GM12872 (cell line): ENCODE measurements around the gene TANK.

Source experiments
- TF ChIP-seq, protein P1 (sequence below): IDR thresholded peaks from 3 replicates; pipeline ENCODE4 v1.5.1; 2011; ENCODE audit warnings: low read depth, mild to moderate bottlenecking, low read length, moderate library complexity; ENCODE audit not compliant: insufficient read depth

TANK gene

DNA sequence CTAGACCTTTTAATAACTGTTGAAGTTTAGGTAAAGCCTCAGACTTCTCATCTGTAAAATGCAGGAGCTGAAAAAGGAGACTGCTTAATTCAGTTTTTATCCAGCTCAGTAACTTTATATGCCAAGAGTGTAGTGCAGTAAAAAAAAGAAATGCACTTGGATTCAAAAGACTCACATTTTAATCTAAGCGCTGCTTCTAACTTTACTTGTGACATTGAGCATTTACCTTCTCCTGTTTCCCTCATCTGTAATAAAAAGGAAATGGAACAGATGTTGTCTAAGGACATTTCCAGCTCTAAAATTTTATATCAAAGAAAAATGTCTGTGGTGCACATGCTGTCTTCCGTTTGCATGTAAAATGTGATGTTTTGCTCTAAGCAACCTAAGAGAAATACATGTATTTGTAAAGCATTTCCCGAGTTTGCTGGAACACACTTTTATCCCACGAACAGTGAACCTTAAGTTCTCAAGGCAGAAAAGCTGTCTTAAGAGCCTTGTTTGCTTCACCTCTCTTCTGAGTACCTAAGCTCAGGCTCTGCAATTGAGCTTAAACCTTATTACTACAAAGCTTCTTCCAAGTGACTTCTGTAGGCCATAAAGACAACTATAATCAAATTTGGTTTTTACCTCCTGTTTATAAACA is 24.2 kb upstream of the TANK start:
- TF ChIP-seq, protein P1, sequence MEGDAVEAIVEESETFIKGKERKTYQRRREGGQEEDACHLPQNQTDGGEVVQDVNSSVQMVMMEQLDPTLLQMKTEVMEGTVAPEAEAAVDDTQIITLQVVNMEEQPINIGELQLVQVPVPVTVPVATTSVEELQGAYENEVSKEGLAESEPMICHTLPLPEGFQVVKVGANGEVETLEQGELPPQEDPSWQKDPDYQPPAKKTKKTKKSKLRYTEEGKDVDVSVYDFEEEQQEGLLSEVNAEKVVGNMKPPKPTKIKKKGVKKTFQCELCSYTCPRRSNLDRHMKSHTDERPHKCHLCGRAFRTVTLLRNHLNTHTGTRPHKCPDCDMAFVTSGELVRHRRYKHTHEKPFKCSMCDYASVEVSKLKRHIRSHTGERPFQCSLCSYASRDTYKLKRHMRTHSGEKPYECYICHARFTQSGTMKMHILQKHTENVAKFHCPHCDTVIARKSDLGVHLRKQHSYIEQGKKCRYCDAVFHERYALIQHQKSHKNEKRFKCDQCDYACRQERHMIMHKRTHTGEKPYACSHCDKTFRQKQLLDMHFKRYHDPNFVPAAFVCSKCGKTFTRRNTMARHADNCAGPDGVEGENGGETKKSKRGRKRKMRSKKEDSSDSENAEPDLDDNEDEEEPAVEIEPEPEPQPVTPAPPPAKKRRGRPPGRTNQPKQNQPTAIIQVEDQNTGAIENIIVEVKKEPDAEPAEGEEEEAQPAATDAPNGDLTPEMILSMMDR, result no peak

DNA sequence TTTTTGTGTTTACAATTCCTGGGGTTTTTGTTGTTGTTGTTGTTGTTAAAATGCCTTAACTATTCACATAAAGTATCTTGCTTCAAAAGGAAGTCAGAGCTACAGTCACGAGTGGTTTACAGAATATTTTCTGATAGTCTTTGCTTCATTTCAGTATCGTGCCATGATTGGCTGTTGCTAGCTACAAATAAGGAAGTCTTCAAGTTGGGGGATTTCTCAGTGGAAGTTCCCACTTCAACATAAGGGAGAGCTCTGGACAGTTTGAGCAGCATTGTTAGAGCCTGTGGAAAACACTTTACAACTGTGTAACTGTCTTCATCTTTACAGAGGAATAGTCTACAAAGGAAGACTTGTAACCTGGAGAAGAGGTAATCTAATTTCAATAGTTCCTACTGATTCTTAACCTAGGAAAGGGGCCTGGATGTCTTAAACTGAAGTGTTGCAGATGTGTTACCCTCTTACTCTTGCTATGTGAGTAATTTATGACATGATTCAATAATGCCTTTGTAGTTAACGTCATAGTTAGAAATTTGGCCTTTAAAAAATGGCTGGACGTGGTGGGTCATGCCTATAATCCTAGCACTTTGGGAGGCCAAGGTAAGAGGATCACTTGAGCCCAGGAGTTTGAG is 23.4 kb upstream of the TANK start:
- TF ChIP-seq, protein P1, result no peak

DNA sequence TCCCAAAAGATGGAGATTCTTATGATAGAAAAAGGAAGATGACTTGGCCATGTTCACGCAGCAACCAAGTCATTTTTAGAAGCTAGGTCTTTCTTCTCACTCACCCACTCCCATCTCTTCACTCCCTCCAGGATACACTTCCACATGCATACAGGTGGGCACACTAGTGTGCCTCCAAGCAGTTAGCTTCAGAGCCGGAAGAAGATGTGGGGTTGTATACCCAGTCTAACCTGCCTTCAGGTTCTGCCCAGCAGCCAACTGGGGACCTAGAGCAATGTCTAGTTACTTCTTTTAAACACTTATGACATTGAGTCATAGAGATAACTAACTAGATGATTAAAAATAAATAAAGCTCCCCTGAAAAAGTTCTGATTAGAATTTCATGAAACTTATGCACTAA is 21.8 kb upstream of the TANK start:
- TF ChIP-seq, protein P1, result no peak

DNA sequence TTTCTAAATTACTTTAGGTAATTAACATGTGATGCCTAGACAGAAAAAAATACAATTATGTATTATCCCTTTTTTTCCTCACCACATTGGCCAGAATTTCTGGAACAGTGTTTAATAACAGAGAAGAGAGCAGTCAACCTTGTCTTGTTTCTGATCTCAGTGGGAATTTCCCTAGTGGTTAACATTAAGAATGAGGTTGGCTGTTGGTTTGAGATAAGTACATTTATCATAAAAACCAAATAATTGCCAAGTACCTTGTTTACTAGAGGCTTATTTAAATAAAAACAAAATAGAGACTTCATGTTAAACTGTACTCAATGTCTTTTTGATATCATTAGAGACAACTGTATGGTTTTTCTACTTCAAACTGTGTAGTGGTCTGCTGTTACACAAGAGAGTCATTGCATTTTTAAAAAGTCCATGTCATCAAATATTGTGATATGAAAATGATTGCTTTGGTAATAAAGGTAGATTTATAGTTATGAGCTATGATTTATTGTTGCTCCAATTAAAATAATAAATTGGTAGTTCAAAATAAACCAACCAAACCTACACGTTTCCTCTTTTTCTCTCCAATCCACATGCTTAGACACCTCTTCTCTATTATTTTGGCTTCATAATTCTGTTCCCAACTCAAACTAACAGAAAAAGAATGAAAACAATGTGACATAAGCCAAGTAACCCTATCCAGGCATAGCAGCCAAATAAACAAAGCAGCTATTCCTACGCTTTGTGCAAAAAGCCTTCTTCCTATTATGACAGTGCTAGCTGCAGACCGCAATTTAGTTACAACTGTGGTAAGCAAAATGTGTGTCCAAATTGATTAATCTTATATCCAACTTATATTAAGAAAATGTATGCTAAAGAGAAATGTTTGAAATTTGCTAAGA is 20.9 kb upstream of the TANK start:
- TF ChIP-seq, protein P1, result no peak

DNA sequence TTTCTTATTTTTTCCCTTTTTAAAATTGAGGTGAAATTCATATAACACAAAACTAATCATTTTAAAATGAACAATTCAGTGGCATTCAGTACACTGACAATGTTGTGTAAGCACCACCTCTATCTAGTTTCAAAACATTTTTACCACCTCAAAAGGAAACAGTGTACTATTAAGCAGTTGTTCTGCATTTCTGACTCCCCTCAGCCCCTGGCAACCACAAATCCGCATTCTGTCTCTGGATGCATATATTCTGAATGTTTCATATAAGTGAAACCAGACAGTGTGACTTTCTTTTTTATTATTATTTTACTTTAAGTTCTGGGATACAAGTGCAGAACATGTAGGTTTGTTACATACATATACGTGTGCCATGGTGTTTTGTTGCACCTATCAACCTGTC is 19.2 kb upstream of the TANK start:
- TF ChIP-seq, protein P1, result no peak

DNA sequence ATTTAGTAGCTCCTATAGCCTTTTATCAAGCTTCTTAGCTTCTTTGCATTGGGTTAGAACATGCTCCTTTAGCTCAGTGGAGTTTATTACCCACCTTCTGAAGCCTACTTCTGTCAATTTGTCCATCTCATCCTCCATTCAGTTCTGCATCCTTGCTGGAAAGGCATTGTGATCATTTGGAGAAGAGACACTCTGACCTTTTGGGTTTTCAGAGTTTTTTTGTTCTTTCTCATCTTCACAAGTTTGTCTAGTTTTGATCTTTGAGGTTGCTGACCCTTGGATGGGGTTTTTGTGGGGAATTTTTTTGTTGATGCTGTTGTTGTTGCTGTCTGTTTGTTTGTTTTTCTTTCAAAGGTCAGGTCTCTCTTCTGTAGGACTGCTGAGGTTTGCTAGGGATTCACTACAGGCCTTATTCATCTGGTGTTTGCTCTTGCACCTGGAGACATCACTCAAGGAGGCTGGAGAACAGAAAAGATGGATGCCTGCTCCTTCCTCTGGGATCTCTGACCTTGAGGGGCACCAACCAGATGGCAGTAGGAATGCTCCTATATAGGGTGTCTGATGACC is 13.9 kb upstream of the TANK start:
- TF ChIP-seq, protein P1, result no peak

DNA sequence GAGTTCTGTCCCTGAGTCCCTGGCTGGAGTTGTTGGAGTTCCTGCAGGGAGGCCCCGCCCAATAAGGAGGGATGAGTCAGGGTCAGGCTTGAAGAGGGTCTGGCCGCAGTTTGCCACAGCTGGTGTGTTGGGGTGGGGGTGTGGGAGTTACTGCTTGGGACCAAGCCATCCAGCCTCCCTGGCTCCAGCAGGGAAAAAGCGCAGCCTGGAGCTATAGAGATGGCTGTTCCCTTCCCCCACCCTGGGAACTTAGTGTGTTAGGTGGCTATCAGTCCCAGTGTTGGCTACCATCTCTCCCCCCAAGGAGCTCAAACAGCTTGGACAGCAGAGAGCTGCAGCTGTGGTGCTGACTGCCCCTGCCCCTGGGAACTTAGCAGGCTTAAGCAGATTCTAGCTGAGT is 13.2 kb upstream of the TANK start:
- TF ChIP-seq, protein P1, result no peak
